ENCODE data around the gene SLC2A4RG. TPM values are rescaled to one million over a fixed set of nuclear protein-coding genes. Genes with fewer than 3 reads are reported as not detected.

SLC2A4RG gene
- total and polyA plus RNA-seq, 2 experiments from 2014 or later, result 21.3 to 63.9 TPM

GRCh38 chr20:63748070-63748933 is 8.7 kb downstream of the SLC2A4RG start:
- in situ Hi-C loops (cut with MboI), result no loop called here
- H3K79me2 ChIP-seq (ENCODE audit: insufficient read depth), result no peaks in the 10 kb centered on the region
- TF ChIP-seq EZH2phosphoT487 (IDR thresholded peaks at IDR 0.05; ENCODE audit: insufficient read depth, low read depth) (no peak), EZH2 (IDR thresholded peaks at IDR 0.05; ENCODE audit: insufficient read depth, poor library complexity, severe bottlenecking) (no peak)
- no peak overlapping the region for H3K4me2 ChIP-seq (ENCODE audit: unreplicated experiment)
- H2AFZ ChIP-seq, result no peak overlapping the region
- no peak overlapping the region for H3K27ac ChIP-seq
- peaks cover 10% of the 10 kb centered on the region; the same call in 1 of the 2 replicates for H3F3A ChIP-seq (ENCODE audit: insufficient read depth)
- WGBS, 2 experiments (ENCODE audit: low coverage in 1 of 2, low lambda C conversion rate in 2 of 2, missing lambda C conversion rate in 2 of 2), result 77 to 82% methylated on average over 16 to 19 of the region's 20 CpGs
- no peaks in the 10 kb centered on the region for H3K27me3 ChIP-seq (replicated peaks; ENCODE audit: insufficient read depth)
- no peaks in the 10 kb centered on the region for H3K9me3 ChIP-seq (ENCODE audit: low read depth)
- H3K4me3 ChIP-seq, result no peak overlapping the region
- DNase-seq, result no peak
- 0 out of 2 replicates have a peak, but pooled peaks cover 7% of the 10 kb centered on the region for H3K36me3 ChIP-seq (ENCODE audit: low read depth)
- H3K9ac ChIP-seq, result no peak overlapping the region
- no peaks in the 10 kb centered on the region for H3K4me1 ChIP-seq (ENCODE audit: insufficient read depth)
- H3K9me2 ChIP-seq (ENCODE audit: insufficient read depth), result no peaks in the 10 kb centered on the region
- H4K20me1 ChIP-seq (ENCODE audit: insufficient read depth), result no peaks in the 10 kb centered on the region

GRCh38 chr20:63748934-63749270 is 9.3 kb downstream of the SLC2A4RG start:
- Histone ChIP-seq H2AFZ (no peak overlapping the region), H3K9me2 (ENCODE audit: insufficient read depth) (no peaks in the 10 kb centered on the region), H3K79me2 (ENCODE audit: insufficient read depth) (no peaks in the 10 kb centered on the region), H3K4me3 (no peak overlapping the region), H3K4me1 (ENCODE audit: insufficient read depth) (no peaks in the 10 kb centered on the region), H3F3A (ENCODE audit: insufficient read depth) (peaks cover 8% of the 10 kb centered on the region; the same call in 1 of the 2 replicates), H3K9me3 (ENCODE audit: low read depth) (no peaks in the 10 kb centered on the region), H4K20me1 (ENCODE audit: insufficient read depth) (no peaks in the 10 kb centered on the region), H3K9ac (no peak overlapping the region), H3K36me3 (ENCODE audit: low read depth) (0 out of 2 replicates have a peak, but pooled peaks cover 1% of the 10 kb centered on the region), H3K27ac (no peak overlapping the region), H3K4me2 (ENCODE audit: unreplicated experiment) (no peak overlapping the region), H3K27me3 (replicated peaks; ENCODE audit: insufficient read depth) (no peaks in the 10 kb centered on the region)
- DNase-seq, result no peak
- TF ChIP-seq EZH2 (IDR thresholded peaks at IDR 0.05; ENCODE audit: insufficient read depth, poor library complexity, severe bottlenecking) (no peak), EZH2phosphoT487 (IDR thresholded peaks at IDR 0.05; ENCODE audit: insufficient read depth, low read depth) (no peak)
- 90% methylated on average over 11 of the region's 11 CpGs for WGBS, 2 experiments (ENCODE audit: low coverage in 1 of 2, low lambda C conversion rate in 2 of 2, missing lambda C conversion rate in 2 of 2)
- in situ Hi-C loops (cut with MboI), result no loop called here

- in situ Hi-C loops (cut with MboI), result no loop called here
Measured at GRCh38 chr20:63749597-63750508, 10.3 kb downstream of the SLC2A4RG start.

GRCh38 chr20:63750807-63751470 is 11.4 kb downstream of the SLC2A4RG start:
- Histone ChIP-seq H3K4me3 (no peak overlapping the region), H4K20me1 (ENCODE audit: insufficient read depth) (no peaks in the 10 kb centered on the region), H3K9me3 (ENCODE audit: low read depth) (no peaks in the 10 kb centered on the region), H3K27ac (no peak overlapping the region), H3K9ac (no peak overlapping the region), H3K27me3 (replicated peaks; ENCODE audit: insufficient read depth) (no peaks in the 10 kb centered on the region), H3K79me2 (ENCODE audit: insufficient read depth) (no peaks in the 10 kb centered on the region), H3K36me3 (ENCODE audit: low read depth) (no peaks in the 10 kb centered on the region), H3K9me2 (ENCODE audit: insufficient read depth) (no peaks in the 10 kb centered on the region), H3K4me1 (ENCODE audit: insufficient read depth) (no peaks in the 10 kb centered on the region), H3K4me2 (ENCODE audit: unreplicated experiment) (no peak overlapping the region), H3F3A (ENCODE audit: insufficient read depth) (no peaks in the 10 kb centered on the region), H2AFZ (no peak overlapping the region)
- DNase-seq, result no peak
- in situ Hi-C loops (cut with MboI), result no loop called here
- WGBS, 2 experiments (ENCODE audit: low coverage in 1 of 2, low lambda C conversion rate in 2 of 2, missing lambda C conversion rate in 2 of 2), result 73 to 78% methylated on average over 25 to 26 of the region's 26 CpGs
- TF ChIP-seq EZH2 (IDR thresholded peaks at IDR 0.05; ENCODE audit: insufficient read depth, poor library complexity, severe bottlenecking) (no peak), EZH2phosphoT487 (IDR thresholded peaks at IDR 0.05; ENCODE audit: insufficient read depth, low read depth) (no peak)

More at GRCh38 chr20:63749597-63750508, 10.3 kb downstream of the SLC2A4RG start:
- no peaks in the 10 kb centered on the region for H3K79me2 ChIP-seq (ENCODE audit: insufficient read depth)
- DNase-seq, result no peak
- H3K27ac ChIP-seq, result no peak overlapping the region
- TF ChIP-seq EZH2 (IDR thresholded peaks at IDR 0.05; ENCODE audit: insufficient read depth, poor library complexity, severe bottlenecking), result no peak
- no peak for TF ChIP-seq EZH2phosphoT487 (IDR thresholded peaks at IDR 0.05; ENCODE audit: insufficient read depth, low read depth)
- no peaks in the 10 kb centered on the region for H3K9me2 ChIP-seq (ENCODE audit: insufficient read depth)
- no peak overlapping the region for H3K4me2 ChIP-seq (ENCODE audit: unreplicated experiment)
- no peaks in the 10 kb centered on the region for H4K20me1 ChIP-seq (ENCODE audit: insufficient read depth)
- H3F3A ChIP-seq (ENCODE audit: insufficient read depth), result no peaks in the 10 kb centered on the region
- H3K4me3 ChIP-seq, result no peak overlapping the region
- no peak overlapping the region for H2AFZ ChIP-seq
- no peaks in the 10 kb centered on the region for H3K4me1 ChIP-seq (ENCODE audit: insufficient read depth)
- no peak overlapping the region for H3K9ac ChIP-seq
- no peaks in the 10 kb centered on the region for H3K27me3 ChIP-seq (replicated peaks; ENCODE audit: insufficient read depth)
- H3K9me3 ChIP-seq (ENCODE audit: low read depth), result no peaks in the 10 kb centered on the region
- 89 to 90% methylated on average over 16 of the region's 16 CpGs for WGBS, 2 experiments (ENCODE audit: low coverage in 1 of 2, low lambda C conversion rate in 2 of 2, missing lambda C conversion rate in 2 of 2)
- H3K36me3 ChIP-seq (ENCODE audit: low read depth), result no peaks in the 10 kb centered on the region

Measured in GM23248 (cell line).